ENCODE results near the gene ROPN1L.

GRCh38 chr5:10400831-10401230 lies 40.8 kb upstream of the ROPN1L start:
- no peak for TF ChIP-seq CTCF (IDR thresholded peaks at IDR 0.05; ENCODE audit: insufficient read depth, low read depth, low read length)
- no peak for TF ChIP-seq EZH2 (IDR thresholded peaks at IDR 0.05; ENCODE audit: insufficient read depth, low read length)
